ENCODE data around the gene SIX6.

The SIX6 gene

DNA sequence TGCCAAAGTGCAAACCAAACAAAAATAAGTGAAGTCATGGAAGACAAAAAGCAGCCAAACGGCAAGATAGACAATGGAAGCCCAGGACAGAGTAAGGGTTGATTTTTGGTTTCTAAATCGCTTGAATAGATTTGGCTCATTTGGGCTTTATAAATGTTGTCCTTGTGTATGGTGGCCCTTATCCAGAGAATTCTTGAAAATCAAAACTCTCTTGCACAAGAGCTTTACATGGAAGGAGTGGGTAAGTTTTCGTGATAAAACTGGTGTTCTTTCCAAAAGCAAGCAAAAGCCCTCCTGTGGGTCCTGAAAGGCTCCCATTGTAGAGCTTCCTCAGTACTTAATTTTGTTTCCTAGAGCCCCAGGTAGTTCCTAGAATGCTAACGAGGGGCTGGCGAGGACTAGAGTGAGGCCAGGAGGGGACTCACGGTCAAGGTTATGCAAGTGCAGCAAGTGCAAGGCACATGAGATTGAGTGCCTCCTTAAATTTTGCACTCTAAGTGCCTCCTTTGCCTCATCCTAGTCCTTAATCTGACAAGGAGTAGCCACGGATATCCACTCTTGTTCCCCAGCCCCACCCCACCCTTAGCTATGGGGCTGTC is 4.1 kb downstream of the SIX6 start:
- DNase-seq (ENCODE audit: low read depth in 2 of 2) = no peak

DNA sequence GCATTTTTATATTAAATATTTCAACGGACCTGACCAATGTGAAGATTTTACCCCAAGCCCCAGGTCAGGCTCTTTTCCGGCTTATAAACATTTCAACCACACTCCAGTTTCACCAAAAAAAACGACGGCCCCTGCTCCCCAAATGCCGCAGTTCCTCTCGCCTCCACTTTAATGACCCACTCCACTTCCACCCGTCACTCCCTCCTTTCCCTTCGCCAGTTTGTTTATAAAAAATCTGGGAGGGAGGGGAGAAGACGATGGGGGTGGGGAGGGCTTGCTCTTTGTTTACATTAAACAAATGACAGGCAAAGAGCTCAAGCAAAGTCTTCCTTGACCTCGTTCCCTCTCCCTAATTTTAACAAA is 5.4 kb downstream of the SIX6 start:
- DNase-seq (ENCODE audit: low read depth in 2 of 2) = no peak

DNA sequence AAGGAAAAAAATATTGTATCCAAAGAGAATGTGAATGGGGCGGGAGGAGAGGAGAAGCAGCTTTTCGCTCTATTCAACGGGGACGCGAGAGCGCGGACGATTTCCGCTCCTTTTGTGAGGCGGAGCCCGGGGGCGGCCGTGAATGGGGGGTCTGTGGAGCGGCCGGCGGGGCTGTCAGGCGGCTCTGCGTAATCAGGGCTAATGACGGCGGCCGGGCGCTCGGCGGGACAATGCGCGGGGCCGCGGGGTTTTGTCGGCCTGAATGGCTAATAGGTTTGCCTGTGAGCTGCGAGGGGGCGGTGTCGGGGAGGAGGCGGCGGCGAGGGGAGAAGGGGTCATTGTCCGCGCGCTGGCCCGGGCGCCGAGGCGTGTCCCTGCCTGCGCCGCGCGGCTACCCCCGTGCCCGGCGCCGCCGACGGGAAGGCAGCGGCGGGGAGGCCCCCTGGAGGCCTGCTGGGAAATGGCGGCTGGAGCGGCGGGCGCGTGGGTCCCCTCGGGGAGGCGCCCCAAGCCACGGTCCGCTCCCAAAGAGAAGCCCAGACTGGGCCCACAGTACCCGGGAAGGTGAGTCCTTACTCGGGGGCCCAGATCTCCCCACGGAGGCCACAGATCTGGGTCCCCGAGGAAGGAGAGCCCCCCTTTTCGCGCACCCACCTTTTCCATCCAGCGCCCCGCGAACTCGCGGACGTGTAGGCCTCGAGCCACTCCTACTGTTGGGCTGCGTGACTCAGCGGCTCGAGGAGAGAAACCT is 6.0 kb downstream of the SIX6 start:
- DNase-seq (ENCODE audit: low read depth in 2 of 2) = no peak

DNA sequence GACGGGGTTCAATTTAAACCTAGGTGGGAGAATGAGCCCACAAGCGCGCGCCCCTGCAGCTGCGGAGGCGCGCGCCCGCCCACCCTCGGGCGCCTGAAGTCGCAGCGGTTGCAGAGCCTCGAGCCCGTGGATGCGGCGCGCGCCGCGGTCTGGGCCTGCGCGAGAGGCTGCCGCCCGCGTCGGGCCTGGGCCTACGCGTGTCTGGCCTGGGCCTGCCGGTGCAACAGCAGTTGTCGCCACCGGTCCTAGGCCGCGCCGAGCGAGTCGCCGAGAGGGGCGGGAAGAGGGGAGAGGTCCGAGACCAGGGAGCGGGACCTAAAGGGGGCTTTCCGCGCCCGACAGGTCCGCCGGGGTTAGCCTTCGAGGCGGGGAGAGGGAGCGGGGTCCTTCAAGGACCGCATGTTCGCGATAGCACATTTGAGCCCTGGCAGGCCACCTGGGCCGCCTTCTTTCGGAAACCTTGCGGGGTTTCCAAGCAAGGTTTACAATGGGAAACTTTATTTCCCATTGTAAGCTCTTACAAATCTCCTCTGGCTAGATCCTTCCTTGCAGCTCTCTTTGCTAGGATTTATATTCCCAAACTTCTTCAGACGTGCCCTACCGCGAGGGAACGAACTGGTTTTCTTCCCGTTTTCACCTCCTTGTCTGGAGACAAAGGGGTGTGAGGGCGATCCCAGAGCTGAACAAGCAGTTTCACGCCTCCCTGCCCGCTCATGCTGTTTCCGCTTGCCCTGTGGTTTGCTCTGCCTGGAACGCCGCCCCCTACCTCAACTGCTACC is 6.8 kb downstream of the SIX6 start:
- DNase-seq (ENCODE audit: low read depth in 2 of 2) = no peak

DNA sequence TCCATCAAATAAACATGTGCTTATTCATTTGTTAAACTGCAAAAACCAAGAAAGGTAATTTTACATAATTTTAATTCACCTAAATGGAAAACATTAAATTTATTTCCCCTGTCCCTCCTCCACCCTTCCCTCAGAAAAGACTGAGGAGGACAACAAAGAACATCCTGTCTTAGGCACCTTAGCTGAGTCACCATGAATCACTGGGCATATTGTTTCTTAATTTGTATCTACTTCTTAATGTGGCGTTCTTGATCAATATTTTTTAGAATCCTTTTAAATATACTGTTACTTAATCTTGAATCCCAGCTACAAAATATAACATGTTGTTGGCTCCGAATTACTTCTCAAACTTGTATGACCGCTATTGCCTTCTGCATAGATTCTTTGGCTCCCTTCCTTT is 23.5 kb downstream of the SIX6 start:
- no peak for DNase-seq (ENCODE audit: low read depth in 2 of 2)

DNA sequence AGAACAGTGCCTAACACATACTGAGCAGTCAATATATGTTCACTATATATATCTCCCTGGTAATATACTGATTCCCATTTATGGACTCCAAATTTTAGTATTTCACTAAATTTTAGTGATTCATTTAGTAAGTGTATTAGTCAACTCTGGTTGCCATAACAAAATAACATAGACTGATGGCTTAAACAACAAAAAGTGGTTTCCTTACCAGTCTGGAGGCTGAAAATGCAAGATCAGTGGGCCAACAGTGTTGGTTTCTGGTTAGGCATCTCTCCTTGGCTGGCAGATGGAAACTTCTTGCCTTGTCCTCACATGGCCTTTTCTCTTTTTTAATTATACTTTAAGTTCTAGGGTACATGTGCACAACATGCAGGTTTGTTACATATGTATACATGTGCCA is 28.7 kb downstream of the SIX6 start:
- no peak for DNase-seq (ENCODE audit: low read depth in 2 of 2)

DNA sequence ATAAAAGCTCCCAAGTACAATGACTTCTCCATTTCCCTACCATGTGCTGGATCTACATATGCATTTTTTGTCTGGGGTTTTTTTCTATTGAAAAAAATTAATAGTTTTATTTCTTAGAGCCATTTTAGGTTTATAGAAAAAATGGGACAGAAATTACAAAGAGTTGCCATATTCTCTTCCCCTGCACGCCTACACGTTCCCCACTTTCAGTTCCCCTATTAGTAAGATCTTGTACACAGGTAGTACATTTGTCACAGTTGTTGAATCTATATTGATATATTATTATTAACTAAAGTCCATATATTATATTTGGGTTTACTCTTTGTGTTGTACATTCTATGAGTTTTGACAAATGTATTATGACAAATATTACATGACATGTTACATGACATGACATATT is 35.7 kb downstream of the SIX6 start:
- no peak for DNase-seq (ENCODE audit: low read depth in 2 of 2)

DNA sequence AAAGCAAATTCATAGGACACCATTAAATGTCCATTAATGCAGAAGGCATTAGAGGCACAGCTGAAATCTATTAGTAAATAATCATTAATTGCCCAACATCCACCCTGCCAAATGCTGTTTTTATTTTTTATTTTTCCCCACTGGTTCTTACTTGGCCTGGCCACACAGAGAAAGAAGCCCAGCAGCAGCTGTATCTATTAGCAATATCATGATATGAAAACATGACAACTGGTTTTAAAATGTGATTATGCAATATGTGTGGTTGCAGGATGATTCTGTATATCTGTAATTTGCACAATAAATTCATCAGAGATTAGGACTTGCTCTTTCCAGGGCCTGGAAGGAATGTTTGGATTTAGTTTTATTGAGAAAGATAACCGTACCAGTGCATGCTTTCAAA is 44.9 kb downstream of the SIX6 start:
- DNase-seq (ENCODE audit: low read depth in 2 of 2) = no peak

DNA sequence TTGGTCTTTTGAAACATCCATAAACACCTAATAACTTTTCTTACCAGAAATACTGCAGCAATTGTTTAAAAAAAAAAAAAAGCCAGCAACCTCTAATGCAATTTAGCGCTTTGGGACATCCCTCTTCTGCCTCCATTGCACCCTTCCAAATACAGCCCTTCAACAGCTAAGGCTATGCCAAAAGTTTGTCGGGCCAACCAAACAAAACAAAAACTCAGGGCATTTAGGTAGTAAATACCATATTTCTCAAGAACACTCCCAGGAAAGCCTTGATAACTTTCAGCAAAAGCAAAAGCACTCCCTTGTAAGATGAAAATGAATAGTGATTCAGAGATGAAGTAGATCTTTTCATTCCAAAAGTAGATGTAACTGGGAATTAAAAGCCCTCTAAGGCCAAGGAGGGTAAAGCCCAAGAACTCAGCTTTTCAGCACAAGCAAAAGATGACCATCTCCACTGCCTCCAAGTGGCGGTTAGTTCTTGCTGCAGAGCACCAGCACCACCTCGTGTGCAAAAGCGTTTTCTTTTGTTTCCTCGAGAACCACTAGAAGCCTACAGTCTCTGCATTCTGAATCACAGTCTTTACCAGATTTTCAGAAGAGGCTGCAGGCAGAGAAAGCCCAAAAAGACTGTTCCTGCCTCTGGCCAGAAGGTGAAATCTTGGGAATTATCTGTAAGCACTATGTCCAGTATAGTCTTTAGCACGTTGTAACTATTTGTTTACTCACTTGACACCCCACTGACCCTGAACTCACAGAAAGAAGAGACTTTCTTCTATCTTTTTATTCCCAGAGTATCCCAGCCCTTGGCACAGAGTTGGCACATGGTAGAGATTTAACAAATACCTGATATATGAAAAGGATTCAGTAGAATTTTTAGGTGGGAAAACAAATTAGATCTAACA is 53.1 kb downstream of the SIX6 start:
- DNase-seq (ENCODE audit: low read depth in 2 of 2) = peak in 1 of 2 experiments; percentile 51

Data from fibroblast of skin of left quadriceps (primary cell).